Liver (tissue), 9 donors: ENCODE results near the gene TNFSF13. TPM values are rescaled to one million over a fixed set of nuclear protein-coding genes. Genes with fewer than 3 reads are reported as not detected.
A peak's percentile ranks its signal among the peaks of the same experiment; 100 is the strongest.

Source experiments
- DNase-seq: peaks from one replicate; pipeline ENCODE4 v3.0.0-alpha.2; 2017; ENCODE audit warnings: low spot score
- H3K27ac ChIP-seq, 2 donors: one replicate each; pipeline ENCODE4 v1.7.0; 2013; ENCODE audit warnings: inconsistent platforms in 2 of 2, low read length in 2 of 2, control low read depth in 1 of 2, low read depth in 1 of 2, mild to moderate bottlenecking in 1 of 2
- H3K27me3 ChIP-seq, 4 donors: one replicate each; pipeline versions ENCODE4 v1.6.1 to v1.7.0; 2013; ENCODE audit warnings: low read length in 3 of 4, inconsistent platforms in 1 of 4, mild to moderate bottlenecking in 1 of 4, moderate library complexity in 1 of 4; ENCODE audit not compliant: control insufficient read depth in 4 of 4, insufficient read depth in 4 of 4
- H3K36me3 ChIP-seq, 4 donors: one replicate each; pipeline versions ENCODE4 v1.6.1 to v1.7.0; 2013; ENCODE audit warnings: low read length in 3 of 4, mild to moderate bottlenecking in 3 of 4, low read depth in 1 of 4, moderate library complexity in 1 of 4; ENCODE audit not compliant: control insufficient read depth in 4 of 4, insufficient read depth in 3 of 4
- H3K4me1 ChIP-seq, 4 donors: one replicate each; pipeline versions ENCODE4 v1.6.1 to v1.7.0; 2013; ENCODE audit warnings: low read length in 3 of 4, mild to moderate bottlenecking in 3 of 4, moderate library complexity in 1 of 4; ENCODE audit not compliant: control insufficient read depth in 4 of 4, insufficient read depth in 4 of 4
- H3K4me3 ChIP-seq, 3 donors: one replicate each; pipeline versions ENCODE4 v1.6.1 to v1.7.0; 2013; ENCODE audit warnings: low read length in 3 of 3, control low read depth in 1 of 3, low read depth in 1 of 3, mild to moderate bottlenecking in 1 of 3
- H3K9ac ChIP-seq, 2 donors: one replicate each; pipeline ENCODE4 v1.7.0; 2013; ENCODE audit warnings: low read length in 2 of 2, mild to moderate bottlenecking in 2 of 2, moderate library complexity in 2 of 2, control low read depth in 1 of 2, low read depth in 1 of 2
- H3K9me3 ChIP-seq, 4 donors: one replicate each; pipeline versions ENCODE4 v1.6.1 to v1.7.0; 2013; ENCODE audit warnings: low read length in 3 of 4; ENCODE audit not compliant: control insufficient read depth in 4 of 4
- EGR1 ChIP-seq, 2 donors: IDR thresholded peaks; 2 replicates each; pipeline ENCODE4 v1.6.1; 2016 to 2018; ENCODE audit warnings: antibody characterized with exemption in 2 of 2, low read depth in 2 of 2
- FOXA1 ChIP-seq: IDR thresholded peaks from 2 replicates; pipeline ENCODE4 v1.6.1; 2016; ENCODE audit warnings: antibody characterized with exemption
- FOXA2 ChIP-seq: IDR thresholded peaks from 2 replicates; pipeline ENCODE4 v1.6.1; 2016; ENCODE audit warnings: antibody characterized with exemption
- GABPA ChIP-seq, 2 donors: IDR thresholded peaks in 1 of 2; conservative IDR thresholded peaks in 1 of 2; 2 replicates each; pipeline ENCODE4 v1.6.1; 2016; ENCODE audit warnings: antibody characterized with exemption in 2 of 2, mild to moderate bottlenecking in 1 of 2, moderate library complexity in 1 of 2
- HNF4A ChIP-seq, 2 donors: conservative IDR thresholded peaks; 2 replicates each; pipeline ENCODE4 v1.6.1; 2016; ENCODE audit warnings: antibody characterized with exemption in 2 of 2, mild to moderate bottlenecking in 2 of 2
- HNF4G ChIP-seq: IDR thresholded peaks from 2 replicates; pipeline ENCODE4 v1.6.1; 2016; ENCODE audit warnings: antibody characterized with exemption
- JUND ChIP-seq, 2 donors: IDR thresholded peaks; 2 replicates each; pipeline ENCODE4 v1.6.1; 2016; ENCODE audit warnings: antibody characterized with exemption in 2 of 2
- NR2F2 ChIP-seq: IDR thresholded peaks from 2 replicates; pipeline ENCODE4 v1.6.1; 2016; ENCODE audit warnings: antibody characterized with exemption
- RAD21 ChIP-seq, 2 donors: IDR thresholded peaks; 2 replicates each; pipeline ENCODE4 v1.6.1; 2016; ENCODE audit warnings: antibody characterized with exemption in 2 of 2, mild to moderate bottlenecking in 2 of 2
- RXRA ChIP-seq, 2 donors: IDR thresholded peaks; 2 replicates each; pipeline ENCODE4 v1.6.1; 2017 to 2018; ENCODE audit warnings: antibody characterized with exemption in 2 of 2, mild to moderate bottlenecking in 1 of 2
- YY1 ChIP-seq: IDR thresholded peaks from 2 replicates; pipeline ENCODE4 v1.6.1; 2016; ENCODE audit warnings: antibody characterized with exemption, mild to moderate bottlenecking
- WGBS: extraction: QIAGEN DNeasy Blood & Tissue Kit; methylation state at CpG from one replicate; pipeline ENCODE4 v1.1.7; 2013; 5-methylcytosine and 5-hydroxymethylcytosine counted together
- polyA plus RNA-seq, 2 donors: library from polyadenylated mRNA; stranded (reverse) in 1 of 2; unstranded in 1 of 2; fragments of 200-250 nt in 1 of 2; fragments of >200 nt in 1 of 2; fragmentation: Nextera tagmentation in 1 of 2; extraction: Ambion mirVana in 1 of 2; gene quantifications; one replicate each; pipeline versions ENCODE4 v1.2.1 to v1.2.3, GENCODE V29; 2013 to 2015
- total RNA-seq, 2 donors: library from RNA; depleted of rRNA; stranded (reverse); fragments of >200 nt; gene quantifications; one replicate each; pipeline ENCODE4 v1.2.3, GENCODE V29; 2014
- TF ChIP-seq, protein P1 (sequence below): fragments of 150-350 bp; IDR thresholded peaks from 2 replicates; pipeline ENCODE4 v1.5.1; 2017; ENCODE audit warnings: improper control_type of control experiment, low read depth, low read length; ENCODE audit not compliant: missing input control
- TF ChIP-seq, protein P2 (sequence below): IDR thresholded peaks from 2 replicates; pipeline ENCODE4 v1.6.1; 2016; ENCODE audit warnings: antibody characterized with exemption
- TF ChIP-seq, protein P3 (sequence below): IDR thresholded peaks from 2 replicates; pipeline ENCODE4 v1.6.1; 2016; ENCODE audit warnings: antibody characterized with exemption, mild to moderate bottlenecking
- TF ChIP-seq, protein P4 (sequence below): IDR thresholded peaks from 2 replicates; pipeline ENCODE4 v1.6.1; 2016; ENCODE audit warnings: antibody characterized with exemption
- TF ChIP-seq, protein P5 (sequence below): IDR thresholded peaks from 2 replicates; pipeline ENCODE4 v1.6.1; 2016; ENCODE audit warnings: antibody characterized with exemption
- donor health status: healthy.
- donor health status: healthy.
- donor health status: healthy.
- donor health status: healthy.
- donor health status: healthy.

The TNFSF13 gene
- total and polyA plus RNA-seq, 4 donors, result 1.4 to 9.3 (median 4.5) TPM

DNA sequence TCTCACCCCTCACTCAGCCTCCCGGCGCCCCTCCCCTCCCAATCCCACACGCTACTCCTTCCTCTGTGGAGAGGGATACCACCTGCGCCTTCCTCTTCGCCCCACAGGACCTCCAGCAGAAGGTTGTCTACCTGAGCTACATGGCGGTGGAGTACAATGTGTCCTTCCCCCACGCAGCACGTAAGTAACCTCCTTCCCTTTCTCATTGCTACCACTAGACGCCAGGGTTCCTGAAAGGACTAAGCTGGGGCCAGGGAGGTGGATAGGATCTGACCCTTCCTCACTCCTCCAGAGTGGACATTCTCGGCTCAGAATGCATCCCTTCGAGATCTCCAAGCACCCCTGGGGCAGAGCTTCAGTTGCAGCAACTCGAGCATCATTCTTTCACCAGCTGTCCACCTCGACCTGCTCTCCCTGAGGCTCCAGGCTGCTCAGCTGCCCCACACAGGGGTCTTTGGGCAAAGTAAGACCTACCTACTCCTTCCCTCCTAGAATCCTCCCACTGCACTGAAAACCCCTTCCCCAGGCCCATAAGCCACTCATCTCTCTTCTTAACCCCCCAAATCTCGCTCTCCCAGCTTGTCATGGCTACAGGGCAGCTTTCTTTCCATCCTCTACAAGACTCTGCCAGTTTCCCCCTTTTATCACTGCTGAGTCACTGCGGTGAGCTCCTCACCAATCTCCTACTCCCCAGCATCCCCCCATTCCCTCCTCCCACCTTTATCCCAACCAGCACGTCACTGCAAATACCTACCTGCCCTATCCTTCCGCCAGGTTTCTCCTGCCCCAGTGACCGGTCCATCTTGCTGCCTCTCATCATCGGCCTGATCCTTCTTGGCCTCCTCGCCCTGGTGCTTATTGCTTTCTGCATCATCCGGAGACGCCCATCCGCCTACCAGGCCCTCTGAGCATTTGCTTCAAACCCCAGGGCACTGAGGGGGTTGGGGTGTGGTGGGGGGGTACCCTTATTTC, 22.3 kb downstream of the TNFSF13 start:
- no peak for DNase-seq
- Histone ChIP-seq H3K27me3 (no peaks in the 10 kb centered on the region), H3K4me1 (peaks cover 18 to 70% (median 44%) of the 10 kb centered on the region in 4 donors), H3K9ac (no peak overlapping the region), H3K27ac (peak overlapping the region; percentile 82 to 96), H3K4me3 (peak overlapping the region in 2 of 3 donors; percentile 25 to 36), H3K36me3 (peaks cover 15 to 25% (median 23%) of the 10 kb centered on the region in 4 donors), H3K9me3 (no peaks in the 10 kb centered on the region)
- 90% methylated on average over 23 of the region's 23 CpGs for WGBS
- TF ChIP-seq GABPA (IDR thresholded peaks at IDR 0.05 in 1 of 2, conservative IDR thresholded peaks at IDR 0.05 in 1 of 2) (no peak), EGR1 (IDR thresholded peaks at IDR 0.05; ENCODE audit: low read depth in 2 of 2) (no peak), FOXA2 (no peak), HNF4G (no peak), JUND (IDR thresholded peaks at IDR 0.05) (no peak), HNF4A (conservative IDR thresholded peaks at IDR 0.05) (no peak), RAD21 (IDR thresholded peaks at IDR 0.05) (no peak), FOXA1 (no peak), YY1 (no peak), RXRA (IDR thresholded peaks at IDR 0.05) (no peak), NR2F2 (no peak)
- TF ChIP-seq, protein P1, sequence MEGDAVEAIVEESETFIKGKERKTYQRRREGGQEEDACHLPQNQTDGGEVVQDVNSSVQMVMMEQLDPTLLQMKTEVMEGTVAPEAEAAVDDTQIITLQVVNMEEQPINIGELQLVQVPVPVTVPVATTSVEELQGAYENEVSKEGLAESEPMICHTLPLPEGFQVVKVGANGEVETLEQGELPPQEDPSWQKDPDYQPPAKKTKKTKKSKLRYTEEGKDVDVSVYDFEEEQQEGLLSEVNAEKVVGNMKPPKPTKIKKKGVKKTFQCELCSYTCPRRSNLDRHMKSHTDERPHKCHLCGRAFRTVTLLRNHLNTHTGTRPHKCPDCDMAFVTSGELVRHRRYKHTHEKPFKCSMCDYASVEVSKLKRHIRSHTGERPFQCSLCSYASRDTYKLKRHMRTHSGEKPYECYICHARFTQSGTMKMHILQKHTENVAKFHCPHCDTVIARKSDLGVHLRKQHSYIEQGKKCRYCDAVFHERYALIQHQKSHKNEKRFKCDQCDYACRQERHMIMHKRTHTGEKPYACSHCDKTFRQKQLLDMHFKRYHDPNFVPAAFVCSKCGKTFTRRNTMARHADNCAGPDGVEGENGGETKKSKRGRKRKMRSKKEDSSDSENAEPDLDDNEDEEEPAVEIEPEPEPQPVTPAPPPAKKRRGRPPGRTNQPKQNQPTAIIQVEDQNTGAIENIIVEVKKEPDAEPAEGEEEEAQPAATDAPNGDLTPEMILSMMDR, result no peak
- TF ChIP-seq, protein P2, sequence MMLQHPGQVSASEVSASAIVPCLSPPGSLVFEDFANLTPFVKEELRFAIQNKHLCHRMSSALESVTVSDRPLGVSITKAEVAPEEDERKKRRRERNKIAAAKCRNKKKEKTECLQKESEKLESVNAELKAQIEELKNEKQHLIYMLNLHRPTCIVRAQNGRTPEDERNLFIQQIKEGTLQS, result no peak
- TF ChIP-seq, protein P3, sequence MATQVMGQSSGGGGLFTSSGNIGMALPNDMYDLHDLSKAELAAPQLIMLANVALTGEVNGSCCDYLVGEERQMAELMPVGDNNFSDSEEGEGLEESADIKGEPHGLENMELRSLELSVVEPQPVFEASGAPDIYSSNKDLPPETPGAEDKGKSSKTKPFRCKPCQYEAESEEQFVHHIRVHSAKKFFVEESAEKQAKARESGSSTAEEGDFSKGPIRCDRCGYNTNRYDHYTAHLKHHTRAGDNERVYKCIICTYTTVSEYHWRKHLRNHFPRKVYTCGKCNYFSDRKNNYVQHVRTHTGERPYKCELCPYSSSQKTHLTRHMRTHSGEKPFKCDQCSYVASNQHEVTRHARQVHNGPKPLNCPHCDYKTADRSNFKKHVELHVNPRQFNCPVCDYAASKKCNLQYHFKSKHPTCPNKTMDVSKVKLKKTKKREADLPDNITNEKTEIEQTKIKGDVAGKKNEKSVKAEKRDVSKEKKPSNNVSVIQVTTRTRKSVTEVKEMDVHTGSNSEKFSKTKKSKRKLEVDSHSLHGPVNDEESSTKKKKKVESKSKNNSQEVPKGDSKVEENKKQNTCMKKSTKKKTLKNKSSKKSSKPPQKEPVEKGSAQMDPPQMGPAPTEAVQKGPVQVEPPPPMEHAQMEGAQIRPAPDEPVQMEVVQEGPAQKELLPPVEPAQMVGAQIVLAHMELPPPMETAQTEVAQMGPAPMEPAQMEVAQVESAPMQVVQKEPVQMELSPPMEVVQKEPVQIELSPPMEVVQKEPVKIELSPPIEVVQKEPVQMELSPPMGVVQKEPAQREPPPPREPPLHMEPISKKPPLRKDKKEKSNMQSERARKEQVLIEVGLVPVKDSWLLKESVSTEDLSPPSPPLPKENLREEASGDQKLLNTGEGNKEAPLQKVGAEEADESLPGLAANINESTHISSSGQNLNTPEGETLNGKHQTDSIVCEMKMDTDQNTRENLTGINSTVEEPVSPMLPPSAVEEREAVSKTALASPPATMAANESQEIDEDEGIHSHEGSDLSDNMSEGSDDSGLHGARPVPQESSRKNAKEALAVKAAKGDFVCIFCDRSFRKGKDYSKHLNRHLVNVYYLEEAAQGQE, result no peak
- TF ChIP-seq, protein P4, sequence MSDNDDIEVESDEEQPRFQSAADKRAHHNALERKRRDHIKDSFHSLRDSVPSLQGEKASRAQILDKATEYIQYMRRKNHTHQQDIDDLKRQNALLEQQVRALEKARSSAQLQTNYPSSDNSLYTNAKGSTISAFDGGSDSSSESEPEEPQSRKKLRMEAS, result no peak
- TF ChIP-seq, protein P5, sequence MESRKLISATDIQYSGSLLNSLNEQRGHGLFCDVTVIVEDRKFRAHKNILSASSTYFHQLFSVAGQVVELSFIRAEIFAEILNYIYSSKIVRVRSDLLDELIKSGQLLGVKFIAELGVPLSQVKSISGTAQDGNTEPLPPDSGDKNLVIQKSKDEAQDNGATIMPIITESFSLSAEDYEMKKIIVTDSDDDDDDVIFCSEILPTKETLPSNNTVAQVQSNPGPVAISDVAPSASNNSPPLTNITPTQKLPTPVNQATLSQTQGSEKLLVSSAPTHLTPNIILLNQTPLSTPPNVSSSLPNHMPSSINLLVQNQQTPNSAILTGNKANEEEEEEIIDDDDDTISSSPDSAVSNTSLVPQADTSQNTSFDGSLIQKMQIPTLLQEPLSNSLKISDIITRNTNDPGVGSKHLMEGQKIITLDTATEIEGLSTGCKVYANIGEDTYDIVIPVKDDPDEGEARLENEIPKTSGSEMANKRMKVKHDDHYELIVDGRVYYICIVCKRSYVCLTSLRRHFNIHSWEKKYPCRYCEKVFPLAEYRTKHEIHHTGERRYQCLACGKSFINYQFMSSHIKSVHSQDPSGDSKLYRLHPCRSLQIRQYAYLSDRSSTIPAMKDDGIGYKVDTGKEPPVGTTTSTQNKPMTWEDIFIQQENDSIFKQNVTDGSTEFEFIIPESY, result no peak
